ENCODE measurements around the gene PLXNB1.

GRCh38 chr3:48456456-48456855 lies 26.6 kb upstream of the PLXNB1 start:
- TF ChIP-seq CTCF (conservative IDR thresholded peaks at IDR 0.05): no peak
- TF ChIP-seq ZFX (IDR thresholded peaks at IDR 0.05): no peak

Data from C4-2B (cell line).